GM20431 (cell line): ENCODE data around the gene HSD17B2.
"Not testable (repeated sequence)": the region's sequence is repeated elsewhere in the genome, so short reads cannot be mapped to it uniquely, and the experiment has no call there.

Experiments
- in situ Hi-C: fragments of 300-500 bp; cut with MseI, MboI; formaldehyde crosslinking; loops from one replicate; pipeline ENCODE4 v1.15.0; 2020; ENCODE audit warnings: low sequenced_read_pairs; ENCODE audit not compliant: unreplicated experiment

HSD17B2 gene

GRCh38 chr16:82071421-82071820, 36.4 kb downstream of the HSD17B2 start:
- in situ Hi-C loops = no loop called here

DNA sequence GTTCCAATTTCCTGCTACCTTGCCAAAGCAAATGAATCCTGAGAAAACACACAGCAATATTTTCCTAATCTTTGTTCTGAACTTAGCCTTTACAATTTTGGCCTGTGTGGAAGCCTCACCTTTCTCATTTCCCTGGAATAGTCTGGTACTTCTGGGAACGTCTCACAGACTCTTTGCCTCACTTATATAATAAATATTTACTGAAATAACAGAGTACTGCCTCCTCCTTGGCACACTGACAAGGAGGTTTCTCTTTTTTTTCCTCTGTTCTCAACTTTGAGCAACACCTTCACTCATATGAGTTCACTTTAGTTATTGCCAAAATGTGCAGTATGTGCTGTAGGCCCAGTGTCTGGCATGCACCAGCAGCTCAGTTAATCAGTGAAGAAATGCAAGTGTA, 37.3 kb downstream of the HSD17B2 start:
- in situ Hi-C loops = no loop called here

DNA sequence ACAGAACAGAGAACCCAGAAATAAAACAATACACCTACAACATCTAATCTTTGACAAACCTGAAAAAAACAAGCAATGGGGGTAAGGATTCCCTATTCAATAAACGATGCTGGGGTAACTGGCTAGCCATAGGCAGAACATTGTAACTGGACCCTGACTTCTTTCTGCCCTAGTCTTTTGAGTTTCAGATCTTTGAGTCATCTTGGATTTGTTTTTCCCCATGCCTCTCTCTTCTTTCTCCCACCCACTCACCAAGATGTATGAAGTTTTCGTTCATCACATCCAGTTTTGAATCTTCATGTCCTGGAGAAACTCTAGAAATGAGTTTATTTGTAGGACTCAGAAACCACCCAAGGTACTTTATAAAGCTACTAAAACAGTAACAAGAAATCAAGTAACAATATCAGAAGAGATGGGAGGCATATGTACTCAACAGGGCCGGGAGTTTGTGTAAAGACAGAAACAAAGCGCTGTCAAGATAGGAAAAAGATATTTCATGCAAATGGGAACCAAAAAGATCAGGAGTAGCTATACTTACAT, 39.0 kb downstream of the HSD17B2 start:
- in situ Hi-C loops = no loop called here

DNA sequence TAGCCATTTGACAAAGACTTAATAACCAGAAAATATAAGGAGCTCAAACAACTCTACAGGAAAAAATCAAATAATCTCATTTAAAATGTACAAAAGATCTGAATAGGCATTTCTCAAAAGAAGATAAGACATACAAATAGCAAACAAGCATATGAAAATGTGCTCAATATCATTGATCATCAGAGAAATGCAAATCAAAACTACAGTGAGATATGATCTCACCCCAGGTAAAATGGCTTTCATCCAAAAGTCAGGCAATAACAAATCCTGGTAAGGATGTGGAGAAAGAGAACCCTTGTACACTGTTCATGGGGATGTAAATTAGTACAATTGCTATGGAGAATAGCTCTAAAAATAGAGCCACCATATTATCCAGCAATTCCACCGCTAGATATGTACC, 43.1 kb downstream of the HSD17B2 start:
- in situ Hi-C loops = no loop called here

GRCh38 chr16:82079892-82080291, 44.8 kb downstream of the HSD17B2 start:
- in situ Hi-C loops = no loop called here

DNA sequence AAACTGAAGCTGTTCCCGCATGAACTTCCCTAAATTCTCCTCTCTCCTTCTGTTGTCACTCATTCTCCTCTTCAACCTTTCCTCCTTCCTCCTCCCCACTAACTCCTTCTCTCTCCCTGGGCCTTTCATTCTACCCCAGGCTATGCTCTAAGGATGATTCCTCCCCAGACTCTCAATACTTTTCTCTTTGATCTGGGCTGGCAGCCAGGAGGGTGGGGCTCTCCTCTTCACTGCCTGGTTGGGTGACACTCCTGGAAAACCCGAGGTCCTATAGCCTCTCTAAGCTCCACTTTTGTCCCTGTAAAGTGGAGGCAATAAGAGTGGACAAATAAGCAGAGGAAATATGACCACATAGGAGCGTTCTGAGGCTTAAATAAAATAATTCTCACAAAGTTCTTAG, 46.2 kb downstream of the HSD17B2 start:
- in situ Hi-C loops = no loop called here

DNA sequence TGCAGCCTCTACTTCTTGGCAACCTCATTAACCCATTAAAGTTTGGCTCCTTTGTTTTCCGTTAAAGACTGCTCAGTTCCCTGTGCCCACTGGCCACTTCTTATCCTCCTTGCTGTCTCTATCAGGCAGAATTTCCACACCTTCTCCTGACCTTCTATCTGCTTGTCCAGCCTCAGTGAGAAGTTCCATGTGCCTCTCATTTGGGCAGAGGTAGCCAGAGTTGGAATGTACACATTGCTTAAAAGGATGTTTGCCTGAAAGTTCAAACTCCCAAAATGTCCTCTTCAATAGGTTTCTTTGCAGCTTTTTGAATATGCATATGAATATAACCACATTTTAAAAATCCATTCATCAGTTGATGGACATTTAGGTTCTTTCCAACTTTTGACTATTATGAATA, 47.0 kb downstream of the HSD17B2 start:
- in situ Hi-C loops = no loop called here

- in situ Hi-C loops = no loop called here
These were observed 47.6 kb downstream of the HSD17B2 start for GRCh38 chr16:82082543-82083244.

DNA sequence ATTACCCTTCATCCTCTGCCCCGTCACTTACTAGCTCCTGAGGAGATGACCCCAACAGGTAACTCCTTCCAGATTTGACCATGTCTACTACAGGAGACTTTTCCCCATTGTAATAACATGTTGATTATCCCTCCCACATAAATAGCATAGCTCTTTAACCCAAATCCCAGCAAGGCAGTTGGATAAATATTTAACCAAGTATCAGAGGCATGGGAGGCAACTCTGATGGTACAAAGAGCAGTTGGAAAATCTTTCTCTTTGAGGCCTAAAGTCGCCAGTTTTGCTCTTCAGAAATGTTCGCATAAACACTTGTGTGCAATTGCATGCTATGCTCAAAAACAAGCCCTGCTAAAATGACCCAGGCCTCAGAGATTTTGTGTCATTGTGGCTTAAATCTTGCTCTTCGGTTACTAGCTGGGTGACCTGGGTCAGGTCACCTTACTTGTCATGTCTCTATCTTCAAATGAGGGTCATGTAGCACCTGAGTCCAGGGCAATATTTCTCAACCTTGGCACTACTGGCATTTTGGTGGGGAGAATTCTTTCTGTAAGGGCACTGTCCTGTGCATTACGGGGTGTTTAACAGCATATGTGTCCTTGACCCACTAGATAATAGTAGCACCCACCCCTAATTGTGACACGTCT, 48.8 kb downstream of the HSD17B2 start:
- in situ Hi-C loops = no loop called here

DNA sequence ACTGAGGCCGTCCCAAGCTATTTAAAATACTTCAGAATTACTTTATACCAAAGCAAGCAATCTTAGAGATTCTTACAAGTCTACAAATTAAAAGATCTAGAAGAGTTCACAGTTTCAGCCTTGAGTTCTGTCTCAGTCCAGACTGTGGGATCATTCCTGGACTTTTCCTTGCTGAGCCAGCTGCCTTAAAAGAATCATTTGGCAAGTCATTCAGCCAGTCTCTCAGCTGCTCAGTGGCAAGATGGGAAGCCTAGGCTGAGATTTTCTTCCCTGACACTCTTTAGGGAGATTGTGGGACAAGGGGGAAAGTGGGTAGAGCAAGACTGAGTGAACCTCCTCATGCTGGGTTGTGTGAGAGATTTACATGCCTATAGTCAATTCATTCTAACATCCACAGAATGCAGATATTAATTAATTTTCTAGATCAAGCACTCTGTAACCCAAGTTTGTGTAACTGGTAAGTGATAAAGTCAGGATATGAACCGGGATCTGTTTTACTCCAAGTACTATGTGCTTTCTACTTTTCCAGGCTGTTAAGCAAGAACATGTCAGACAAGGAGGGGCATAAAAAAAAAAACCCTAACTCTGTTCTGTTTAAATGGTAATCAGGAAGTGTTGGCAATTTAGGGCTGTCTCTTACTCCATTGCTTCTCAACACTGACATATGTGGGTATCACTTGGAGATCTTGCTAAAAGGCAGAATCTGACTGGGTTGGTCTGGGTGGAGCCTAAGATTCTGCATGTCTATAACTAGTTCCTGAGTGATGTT, 50.1 kb downstream of the HSD17B2 start:
- in situ Hi-C loops = no loop called here

- in situ Hi-C loops = no loop called here
These were observed 53.4 kb downstream of the HSD17B2 start for GRCh38 chr16:82088483-82088882.

DNA sequence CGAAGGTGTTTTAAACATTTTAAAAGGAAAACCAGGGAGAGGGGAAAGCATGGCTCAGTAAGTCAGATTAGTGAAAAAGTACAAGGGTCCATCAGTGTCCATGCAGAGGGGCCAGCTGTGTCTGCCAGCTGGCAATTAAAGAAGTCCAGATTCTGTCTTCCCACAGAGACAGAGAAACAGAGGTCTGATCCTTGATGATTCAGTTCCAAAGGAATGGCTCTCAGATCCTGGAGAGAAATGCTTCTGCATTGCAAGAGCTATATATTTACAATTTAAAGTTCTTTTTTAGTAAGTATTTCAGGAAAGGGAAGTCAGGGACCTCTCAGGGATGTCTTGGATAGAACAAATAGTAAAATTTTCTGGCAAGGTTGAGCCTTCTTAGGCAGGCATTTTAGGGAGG, 56.2 kb downstream of the HSD17B2 start:
- in situ Hi-C loops = no loop called here

GRCh38 chr16:82092711-82093110, 57.7 kb downstream of the HSD17B2 start:
- in situ Hi-C loops = no loop called here

GRCh38 chr16:82093666-82094300, 58.7 kb downstream of the HSD17B2 start:
- in situ Hi-C loops = no loop called here

DNA sequence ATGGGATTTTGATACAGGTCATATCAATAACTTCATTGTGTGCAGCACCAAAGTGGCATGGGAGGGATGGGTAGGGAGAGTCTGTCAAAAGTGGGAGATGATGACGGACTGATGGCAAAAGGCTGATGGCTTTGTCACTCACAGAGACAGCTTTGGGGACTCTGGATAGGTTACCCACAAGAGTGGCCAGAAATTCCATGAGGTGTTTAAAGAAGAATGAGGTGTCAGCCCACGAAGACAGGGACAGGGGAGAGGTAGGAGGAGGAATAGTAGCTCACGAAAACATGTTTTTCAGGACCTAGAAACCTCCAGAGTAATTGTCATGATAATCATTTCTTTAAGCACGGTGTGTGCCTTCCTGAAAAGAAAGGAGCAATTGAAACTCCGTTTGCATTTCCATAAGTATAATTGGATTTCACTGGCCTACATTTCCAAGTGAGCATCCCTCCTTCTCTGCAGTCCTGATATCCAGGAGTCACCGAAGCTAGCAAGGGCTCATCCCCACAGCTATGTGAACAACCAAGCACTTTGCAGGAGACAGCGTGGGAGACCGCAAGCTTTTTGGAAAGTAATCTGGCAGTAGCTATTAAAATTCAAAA, 60.0 kb downstream of the HSD17B2 start:
- in situ Hi-C loops = no loop called here

DNA sequence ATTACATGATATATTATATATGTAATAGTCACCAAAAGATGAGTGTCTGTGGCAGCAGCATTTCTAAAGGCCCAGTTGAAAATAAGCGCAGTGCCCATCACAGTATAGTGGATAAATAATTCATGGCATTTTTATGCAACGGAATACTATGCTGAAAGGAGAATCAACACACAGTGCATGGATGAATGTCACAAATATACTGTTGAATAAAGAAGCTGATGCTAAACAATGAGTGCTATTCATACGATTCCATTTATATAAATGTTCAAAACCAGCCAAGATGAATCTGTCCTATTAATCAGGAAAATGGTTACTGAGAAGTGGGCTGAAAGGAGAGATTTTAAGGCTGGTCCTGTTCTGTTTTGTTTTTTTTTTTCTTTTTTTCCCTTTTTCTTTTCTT, 61.6 kb downstream of the HSD17B2 start:
- in situ Hi-C loops = no loop called here

GRCh38 chr16:82105107-82105506, 70.1 kb downstream of the HSD17B2 start:
- in situ Hi-C loops = no loop called here

GRCh38 chr16:82108100-82108499, 73.0 kb downstream of the HSD17B2 start:
- in situ Hi-C loops = no loop called here

DNA sequence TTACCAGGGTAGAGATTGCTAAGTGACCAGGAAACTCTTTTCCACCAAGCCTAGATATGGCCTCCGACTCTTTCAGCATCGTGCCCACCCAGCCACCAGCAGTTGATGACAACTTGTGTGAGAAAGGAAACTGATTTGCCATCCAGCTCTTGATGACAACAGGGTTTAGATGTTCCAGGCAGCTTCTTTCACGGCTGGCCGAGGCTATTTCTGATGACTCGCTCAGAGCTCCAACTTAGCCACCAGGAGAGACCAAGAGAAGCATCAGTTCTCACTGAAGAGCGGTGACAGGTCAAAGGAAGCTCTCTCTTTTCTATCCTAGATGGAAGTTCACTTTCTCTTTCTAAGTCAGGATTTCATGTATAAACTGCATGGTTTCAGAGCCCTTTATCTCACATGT, 73.7 kb downstream of the HSD17B2 start:
- in situ Hi-C loops = no loop called here

- in situ Hi-C loops = not testable (repeated sequence)
These were observed 74.2 kb downstream of the HSD17B2 start for GRCh38 chr16:82109266-82109665.
